Measurements from ENCODE around the gene MYO5A.

- TF ChIP-seq CTCF (optimal IDR thresholded peaks at IDR 0.05 in 1 of 3, IDR thresholded peaks at IDR 0.05 in 1 of 3, conservative IDR thresholded peaks at IDR 0.05 in 1 of 3; ENCODE audit: extremely low read depth in 1 of 3, insufficient read depth in 2 of 3, low read length in 3 of 3) (no peak), EZH2 (IDR thresholded peaks at IDR 0.05; ENCODE audit: low read length) (no peak)
Measured at GRCh38 chr15:52527196-52527910, 1.3 kb downstream of the MYO5A start.
